ENCODE results near the gene CNST.
"Not testable (repeated sequence)": the region's sequence is repeated elsewhere in the genome, so short reads cannot be mapped to it uniquely, and the experiment has no call there.

The CNST gene

DNA sequence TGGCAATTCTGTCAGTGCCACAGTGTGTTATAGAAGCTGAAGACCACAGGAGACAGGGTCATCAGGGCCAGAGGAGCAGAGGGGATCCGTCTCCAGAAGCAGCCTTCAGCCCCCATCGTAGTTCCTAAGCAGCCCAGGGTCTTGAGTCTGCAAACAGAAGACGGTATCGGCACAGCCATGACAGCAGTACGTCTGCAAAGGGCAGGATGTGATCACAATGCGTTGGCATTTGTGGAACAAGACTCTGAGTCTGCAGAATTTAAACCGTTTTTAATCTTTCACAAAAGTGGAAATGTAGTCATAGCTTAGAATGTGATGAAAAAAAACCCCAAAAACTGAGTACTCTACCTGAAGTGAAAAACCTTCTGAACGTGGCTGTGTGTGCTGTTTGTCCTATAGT lies 113.9 kb downstream of the CNST start:
- DNase-seq: no peak

DNA sequence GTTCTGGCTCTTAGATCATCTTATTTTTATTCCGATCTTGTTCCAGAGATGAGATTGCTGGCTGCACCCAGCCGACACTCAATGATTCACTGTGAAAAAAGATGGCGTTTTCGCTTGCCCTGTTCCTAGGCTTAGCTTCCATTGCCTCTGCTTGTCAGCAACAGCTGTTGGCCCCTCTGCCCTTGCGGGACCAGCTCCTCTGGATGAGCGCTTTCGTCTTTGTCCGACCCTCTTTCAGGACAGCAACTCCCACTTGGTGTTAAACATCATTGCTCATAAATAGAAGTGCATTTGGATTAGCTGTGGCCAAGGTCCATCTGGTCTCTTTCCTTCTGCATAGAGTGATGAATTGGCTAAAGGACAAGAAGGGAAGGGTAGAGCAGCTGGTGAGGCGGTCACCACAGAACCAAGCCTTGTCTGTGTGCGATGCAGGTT lies 114.5 kb downstream of the CNST start:
- no peak for DNase-seq

DNA sequence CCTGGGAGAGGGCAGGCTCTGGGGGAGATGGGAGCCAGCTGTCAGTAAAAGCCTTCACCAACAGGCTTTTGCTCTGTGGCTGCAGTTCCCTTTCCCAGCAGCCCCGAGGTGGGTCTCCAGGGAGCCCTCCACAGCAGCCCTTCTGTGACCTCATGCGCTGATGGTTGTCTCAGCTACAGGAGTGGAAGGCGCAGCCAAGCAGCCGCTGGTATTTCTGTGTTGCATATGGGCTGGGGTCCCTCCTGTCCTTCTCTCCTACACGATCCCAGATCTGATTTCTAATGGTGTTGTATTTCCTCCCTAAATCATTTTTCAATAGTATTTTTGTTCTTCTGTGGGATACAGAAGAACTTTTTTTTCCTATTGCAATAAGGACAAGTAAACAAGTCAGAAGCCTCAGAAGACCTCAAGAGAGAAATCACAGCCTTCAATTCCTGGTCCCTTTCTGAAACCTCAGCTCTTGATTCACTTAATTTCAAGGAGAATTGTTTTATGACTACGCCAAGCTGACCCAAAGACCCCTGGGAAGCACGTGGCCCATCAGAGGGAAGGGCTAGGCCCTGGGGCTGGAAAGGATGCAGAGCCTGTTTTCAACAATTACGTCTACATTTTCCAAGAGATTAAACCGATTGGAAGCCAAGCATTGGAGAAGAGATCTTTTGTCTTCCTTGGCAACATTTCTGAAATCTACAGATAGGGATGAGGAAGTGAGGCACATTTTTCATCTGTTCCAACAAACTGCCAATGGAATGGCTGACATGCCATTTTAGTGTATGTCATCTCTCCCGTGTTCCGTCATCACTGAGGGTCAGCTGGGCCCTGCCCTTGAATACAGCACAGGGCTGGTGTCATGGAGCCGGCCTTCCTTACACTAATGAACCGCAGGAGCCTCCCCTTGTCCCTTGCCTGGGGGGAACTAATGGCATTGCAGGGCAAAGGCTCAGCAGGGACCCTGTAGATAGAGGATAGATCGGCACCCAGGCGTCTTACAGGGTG lies 115.9 kb downstream of the CNST start:
- DNase-seq: no peak

DNA sequence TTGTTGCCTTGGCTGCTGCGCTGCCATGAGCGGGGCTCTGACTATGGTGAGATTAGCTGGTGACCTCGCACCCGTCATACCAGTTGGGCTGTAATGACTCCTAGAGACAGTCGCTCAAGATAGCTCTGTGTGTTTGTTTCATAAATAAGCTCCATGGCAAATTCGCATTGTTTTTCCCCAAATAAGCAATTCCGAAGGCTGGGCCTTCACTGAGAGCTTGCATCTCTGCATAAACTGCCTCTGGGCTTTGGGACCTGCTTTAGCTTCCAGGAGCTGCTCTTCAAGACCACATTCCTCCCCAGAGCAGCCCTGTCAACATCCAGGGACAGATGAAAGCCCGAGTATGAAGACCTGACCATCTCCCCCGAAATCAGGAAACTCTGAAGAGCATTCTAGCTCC lies 117.3 kb downstream of the CNST start:
- no peak for DNase-seq

DNA sequence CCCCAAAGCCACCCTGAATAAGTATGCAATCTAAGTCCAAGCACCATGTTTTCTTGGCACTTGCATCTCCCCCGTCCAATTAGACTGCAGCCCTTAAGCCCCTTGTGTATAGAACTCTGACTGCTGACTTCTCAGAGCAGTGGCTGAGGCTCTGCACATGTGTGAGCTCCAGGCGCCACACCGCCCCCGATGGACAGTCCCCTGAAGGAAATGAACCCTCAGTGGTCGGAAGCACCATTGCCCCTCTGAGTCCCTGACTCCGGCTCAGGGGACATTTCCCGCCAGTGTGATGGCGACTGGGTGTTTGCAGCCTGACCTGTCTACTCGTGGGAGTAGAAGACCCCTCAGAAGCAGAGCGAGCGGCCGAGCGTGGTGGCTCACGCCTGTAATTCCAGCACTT lies 120.7 kb downstream of the CNST start:
- no peak for DNase-seq

DNA sequence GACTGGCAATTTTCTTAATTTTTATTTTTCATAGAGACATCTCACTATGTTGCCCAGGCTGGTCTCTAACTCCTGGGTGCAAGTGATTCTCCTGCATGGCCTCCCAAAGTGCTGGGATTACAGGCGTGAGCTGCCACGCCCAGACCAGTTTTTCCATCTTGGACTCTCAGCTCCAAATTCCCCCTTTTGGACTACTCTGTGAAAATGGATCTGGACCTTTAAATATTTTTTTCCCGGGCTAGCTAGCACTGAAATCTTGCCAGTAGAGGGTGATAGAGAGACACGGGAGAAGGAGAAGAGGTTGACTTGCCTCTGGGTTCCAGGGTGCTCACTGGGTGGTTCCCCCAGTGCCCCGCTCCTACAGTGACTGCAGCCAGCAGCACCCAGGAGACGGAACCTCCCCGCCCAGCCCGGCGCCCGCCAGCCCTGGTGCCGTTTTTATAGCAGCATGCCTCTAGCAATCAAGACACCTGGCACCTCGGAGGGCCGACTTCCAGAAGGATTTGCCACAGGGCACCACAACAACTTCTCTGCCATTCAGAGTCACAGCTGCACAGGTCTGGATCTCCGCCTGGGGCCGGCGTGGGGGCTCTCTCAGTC lies 123.3 kb downstream of the CNST start:
- peak; percentile 87 for DNase-seq

DNA sequence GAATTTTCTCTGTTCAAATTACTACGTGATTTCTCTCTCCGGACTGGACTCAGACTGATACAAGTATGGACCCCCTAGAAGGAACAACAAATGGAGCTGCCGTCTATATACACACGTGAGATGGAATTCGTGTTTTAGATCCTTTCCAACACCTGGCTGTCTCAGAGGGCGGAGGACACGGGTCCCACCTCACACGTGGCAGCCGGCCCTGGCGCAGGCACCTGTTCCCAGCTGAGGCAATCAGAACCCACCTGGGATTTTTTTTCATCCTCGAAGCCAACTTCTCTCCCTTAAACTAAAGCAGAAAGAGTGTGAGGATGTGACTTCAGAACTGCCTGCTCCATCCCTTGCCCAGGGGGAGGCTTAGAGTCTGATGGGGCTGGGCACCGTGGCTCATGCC lies 123.8 kb downstream of the CNST start:
- peak; percentile 23 for DNase-seq

DNA sequence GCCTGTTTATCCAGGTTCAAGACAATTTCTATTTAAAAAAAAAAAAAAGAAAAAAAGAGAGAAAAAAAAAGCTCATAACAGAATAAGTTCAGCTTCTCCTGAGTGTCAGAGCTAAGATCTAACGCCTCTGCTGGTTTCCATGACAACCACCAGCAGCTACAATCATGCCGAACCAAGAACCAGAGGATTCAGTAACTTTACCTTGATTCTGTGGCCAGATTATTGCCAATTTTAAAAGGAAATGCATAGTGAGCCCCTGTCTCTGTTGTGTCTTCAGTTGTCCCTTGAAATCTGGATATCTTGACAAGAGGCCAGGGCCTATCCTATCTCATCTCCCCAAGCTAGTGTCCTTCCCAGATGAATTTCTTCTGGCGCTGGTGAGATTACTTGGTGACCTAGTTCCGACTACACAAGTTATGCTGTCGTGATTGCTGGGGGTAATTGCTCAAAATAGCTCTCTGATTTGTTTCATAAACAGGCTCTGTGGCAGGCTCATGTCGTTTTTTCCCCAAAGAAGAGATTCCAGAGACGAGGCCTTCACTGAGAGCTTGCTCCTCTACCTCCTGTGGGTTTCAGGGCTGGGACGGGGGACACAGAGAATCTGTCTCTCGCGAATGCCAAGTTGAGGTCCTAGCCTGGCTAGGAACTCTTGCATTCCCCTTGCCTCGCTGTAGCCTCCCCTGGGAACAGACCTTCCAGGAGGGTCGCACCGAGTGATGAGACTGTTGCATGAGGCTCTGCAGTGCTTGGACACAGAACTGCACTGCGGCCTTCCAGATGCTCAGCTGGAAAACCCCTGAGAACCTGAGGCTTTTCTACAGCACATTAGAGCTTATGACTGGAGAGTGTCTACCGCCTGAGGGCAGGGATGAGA lies 125.6 kb downstream of the CNST start:
- DNase-seq: no peak

DNA sequence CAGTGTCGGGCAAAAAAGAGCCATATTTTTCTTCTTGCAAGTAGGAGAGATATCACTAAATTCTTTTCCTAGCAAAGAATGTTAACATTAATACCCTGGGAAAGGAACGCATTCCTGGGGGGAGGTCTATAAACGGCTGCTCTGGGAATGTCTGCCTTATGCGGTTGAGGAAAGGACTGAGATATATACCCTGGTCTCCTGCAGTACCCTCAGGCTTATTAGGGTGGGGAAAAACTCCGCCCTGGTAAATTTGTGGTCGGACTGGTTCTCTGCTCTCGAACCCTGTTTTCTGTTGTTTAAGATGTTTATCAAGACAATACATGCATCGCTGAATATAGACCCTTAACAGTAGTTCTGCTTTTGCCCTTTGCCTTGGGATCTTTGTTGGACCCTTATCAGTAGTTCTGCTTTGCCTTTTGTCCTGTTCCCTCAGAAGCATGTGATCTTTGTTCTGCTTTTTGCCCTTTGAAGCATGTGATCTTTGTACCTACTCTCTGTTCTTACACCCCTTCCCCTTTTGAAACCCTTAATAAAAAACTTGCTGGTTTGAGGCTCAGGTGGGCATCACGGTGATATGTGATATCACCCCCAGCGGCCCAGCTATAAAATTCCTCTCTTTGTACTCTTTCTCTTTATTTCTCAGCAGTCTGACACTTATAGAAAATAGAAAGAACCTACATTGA lies 128.1 kb downstream of the CNST start:
- DNase-seq: not testable (repeated sequence)

DNA sequence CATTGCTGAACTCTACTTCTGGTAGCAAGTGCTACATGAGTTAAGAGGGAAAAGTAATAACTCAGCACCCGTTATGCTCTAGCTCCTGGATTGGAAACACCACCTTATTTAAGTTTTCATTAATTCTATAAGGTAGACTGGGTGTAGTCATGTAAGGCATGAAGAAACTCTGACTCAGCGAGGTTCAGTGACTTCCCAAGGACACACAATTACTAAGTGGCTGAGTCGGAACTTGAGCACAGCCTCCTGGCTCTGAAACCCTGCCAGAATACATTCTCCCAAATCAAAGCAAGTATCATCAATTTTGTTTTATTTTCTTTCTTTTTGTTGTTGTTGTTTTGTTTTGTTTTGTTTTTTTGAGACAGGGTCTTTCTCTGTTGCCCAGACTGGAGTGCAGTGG lies 128.9 kb downstream of the CNST start:
- DNase-seq: no peak

DNA sequence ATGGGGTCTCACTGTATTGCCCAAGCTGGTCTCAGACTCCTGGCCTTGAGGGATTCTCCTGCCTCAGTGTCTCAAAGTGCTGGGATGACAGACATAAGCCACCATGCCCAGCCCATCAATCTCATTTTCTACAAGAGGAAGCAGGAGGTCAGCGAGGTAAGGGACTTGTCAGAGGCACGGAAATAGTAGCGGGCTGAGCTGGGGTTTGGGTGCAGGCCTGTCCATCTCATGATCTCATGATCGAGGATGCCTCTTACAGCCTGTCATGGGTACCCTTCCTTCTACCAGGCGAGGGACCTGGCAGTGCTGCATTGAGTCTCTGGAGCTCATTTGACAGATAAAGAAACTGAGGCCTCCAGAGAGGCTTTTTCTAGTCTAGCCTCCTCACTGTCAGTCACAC lies 129.4 kb downstream of the CNST start:
- DNase-seq: no peak

DNA sequence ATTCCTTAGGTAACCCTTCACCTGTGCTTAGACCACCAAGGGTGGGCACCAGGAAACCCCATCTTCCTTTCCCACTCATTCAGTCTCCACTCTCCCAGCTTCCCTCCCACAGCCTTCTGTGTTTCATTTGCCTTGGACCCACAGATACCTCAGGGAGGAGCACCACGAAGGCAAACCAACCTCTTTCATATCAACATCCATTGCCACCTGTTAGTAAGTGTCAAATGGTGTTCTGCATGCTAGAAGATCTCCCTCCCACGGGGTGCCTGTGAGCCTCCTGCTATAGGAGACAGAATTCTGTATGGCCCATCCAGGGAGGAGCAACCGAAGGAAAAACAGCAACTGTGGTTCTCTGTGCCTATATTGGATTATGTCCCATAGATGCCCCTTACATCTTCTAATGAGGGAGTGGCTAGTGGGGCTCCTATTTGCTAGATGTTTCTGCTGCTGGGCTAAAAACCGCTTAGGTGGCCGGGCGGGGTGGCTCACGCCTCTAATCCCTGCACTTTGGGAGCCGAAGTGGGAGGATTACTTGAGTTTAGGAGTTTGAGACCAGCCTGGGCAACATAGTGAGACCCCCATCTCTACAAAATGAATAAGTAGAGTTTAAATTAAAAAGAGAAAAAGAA lies 132.3 kb downstream of the CNST start:
- DNase-seq: no peak

DNA sequence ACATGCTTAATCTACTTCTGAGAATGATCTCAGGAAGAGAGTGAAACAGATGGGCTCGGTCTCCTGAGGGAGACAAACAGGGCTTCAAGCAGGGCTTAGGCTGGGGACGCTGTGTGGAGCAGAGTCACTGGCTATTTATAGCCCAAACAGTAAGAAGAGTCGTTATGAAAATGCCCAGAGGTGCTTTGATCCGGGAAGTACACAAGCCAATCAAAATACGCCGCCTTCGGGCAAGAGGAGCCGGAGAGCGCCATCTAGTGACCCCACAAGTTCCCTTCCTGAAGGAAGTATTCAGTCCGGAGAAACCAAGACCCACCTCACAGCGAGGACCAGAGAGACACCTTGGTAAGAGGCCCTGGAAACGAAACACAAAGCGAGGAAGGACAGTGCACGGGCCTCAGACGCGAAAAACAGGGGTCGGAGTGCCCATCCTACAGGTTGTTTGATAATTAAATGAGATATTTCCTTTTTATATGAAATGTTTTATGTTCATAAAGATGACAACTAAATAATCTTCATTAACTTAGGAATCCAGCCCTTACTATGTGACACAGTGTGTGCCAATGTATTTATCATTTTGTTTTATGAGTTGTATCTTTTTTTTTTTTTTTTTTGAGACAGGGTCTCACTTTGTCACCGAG lies 133.0 kb downstream of the CNST start:
- peak; percentile 85 for DNase-seq

DNA sequence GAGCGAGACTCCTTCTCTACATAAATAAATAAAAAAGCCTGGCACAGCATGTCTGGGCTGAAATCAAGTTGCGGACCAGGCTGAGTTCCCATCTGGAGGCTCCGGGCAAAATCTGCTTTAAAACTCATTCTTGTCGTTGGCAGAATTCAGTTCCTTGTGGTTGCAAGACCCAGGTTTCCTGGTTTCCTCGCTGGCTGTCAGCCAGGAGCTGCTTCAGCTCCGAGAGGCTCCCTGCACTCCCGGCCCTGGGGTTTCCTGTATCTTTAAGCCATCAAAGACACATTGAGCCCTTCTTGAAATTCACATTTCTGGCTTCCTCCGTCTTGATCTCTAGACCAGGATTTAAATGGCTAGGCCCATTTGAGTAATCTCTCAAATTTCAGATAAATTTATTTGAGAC lies 137.3 kb downstream of the CNST start:
- no peak for DNase-seq

DNA sequence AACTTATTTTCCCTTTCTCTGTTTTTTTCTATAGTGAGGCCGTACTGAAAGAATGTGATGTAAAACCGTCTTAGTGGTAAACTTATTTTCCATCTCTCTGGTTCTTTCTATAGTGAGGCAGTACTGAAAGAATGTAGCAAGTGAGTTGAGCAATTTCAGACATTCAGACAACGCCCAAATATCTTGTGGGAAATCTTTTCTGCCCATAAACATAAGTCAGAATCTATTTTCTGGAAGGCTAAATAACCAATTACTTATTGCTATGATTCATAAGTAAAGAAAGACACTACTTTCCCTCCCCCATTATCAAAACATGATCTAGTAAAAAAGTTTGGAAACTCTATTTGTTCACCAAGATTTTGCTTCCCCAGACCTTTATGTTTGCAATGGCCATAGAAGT lies 139.1 kb downstream of the CNST start:
- DNase-seq: no peak

DNA sequence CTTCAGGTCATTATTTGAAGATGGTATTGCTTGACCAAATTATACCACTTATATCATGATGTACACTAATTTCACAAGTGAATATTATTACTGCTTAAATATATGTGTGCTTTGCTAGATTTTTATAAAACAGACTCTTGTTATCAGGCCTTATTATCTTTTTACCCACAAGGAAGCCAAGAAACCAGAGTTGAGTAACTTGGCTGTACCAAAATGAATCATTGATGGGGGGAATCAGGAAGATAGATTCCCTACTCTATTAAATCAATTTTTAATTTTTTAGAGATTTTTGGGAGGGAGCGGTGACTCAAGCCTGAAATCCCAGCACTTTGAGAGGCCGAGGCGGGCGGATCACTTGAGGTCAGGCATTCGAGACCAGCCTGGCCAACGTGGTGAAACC lies 141.9 kb downstream of the CNST start:
- no peak for DNase-seq

DNA sequence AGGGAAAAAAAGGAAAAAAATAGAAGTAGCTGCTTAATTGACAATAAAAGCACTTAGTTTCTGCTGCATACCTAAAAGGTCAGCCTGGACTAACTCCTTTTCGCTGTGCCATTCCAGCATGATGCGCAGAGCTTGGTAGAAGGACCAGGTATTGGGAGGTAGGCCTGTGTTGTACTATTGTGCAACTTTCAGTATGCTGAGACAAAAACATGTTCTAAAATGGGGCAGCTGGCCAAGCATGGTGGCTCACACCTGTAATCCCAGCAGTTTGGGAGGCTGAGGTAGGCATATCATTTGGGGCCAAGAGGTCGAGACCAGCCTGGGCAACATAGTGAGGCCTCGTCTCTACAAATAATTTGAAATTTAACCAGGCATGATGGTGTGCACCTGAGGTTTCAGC lies 142.9 kb downstream of the CNST start:
- no peak for DNase-seq

DNA sequence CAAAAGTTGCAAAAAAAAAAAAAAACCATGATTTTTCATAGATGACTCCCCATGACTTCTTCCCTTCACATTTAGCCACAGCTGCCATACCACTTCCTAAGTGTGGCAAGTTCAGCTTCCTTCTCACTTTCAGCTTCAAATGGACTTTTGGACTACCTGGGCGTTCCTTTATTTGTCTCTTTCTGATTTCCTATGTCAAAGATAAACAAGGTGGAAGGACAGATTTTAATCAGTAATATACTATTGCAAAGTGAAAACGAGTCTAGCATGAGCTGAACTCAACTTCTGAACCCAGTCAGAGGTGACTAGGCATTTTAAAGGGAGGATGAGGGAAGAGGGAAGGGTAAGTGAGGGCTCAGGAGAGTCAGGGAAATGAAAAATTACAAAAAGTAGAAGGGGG lies 143.6 kb downstream of the CNST start:
- no peak for DNase-seq

DNA sequence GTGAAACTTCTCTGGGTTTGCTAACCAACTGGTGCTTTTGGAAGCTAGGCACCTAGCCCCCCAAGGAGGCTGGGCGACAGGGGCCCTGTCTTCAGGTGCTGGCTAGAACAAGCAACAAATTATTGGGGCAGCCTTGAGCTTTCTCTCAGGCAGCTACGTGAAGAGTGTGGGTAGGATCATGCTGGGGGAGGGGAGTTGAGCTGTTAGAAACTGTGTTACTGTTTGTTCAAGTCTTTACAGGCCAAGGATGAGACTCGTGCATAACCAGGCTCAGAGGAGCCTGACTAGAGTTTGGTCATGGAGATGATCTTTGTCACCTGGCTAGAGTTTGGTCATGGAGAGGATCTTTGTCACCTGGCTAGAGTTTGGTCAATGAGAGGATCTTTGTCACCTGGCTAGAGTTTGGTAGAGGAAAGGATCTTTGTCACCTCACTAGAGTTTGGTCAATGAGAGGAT lies 145.3 kb downstream of the CNST start:
- DNase-seq: no peak

DNA sequence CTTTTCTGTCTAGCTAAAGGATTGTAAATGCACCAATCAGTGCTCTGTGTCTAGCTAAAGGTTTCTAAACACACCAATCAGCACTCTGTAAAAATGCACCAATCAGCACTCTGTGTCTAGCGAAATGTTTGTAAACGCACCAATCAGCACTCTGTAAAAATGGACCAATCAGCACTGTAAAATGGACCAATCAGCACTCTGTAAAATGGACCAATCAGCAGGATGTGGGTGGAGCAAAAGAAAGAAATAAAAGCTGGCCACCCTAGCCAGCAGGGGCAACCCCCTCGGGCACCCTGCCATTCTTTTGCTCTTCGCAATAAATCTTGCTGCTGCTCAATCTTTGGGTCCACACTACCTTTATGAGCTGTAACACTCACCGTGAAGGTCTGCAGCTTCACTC lies 146.2 kb downstream of the CNST start:
- DNase-seq: not testable (repeated sequence)

All from COR-L47 (cell line).